Right renal cortex interstitium (tissue), 3 donors: ENCODE results near the gene SF1. TPM values are rescaled to one million over a fixed set of nuclear protein-coding genes. Genes with fewer than 3 reads are reported as not detected.

Experiments used
- DNase-seq, 3 donors: peaks; one replicate each; pipeline ENCODE4 v3.0.0-alpha.2; 2013; ENCODE audit warnings: low read depth in 3 of 3, low spot score in 2 of 3
- polyA plus RNA-seq, 3 donors: library from polyadenylated mRNA; unstranded; fragments of 120-200 nt; gene quantifications; one replicate each; pipeline ENCODE4 v1.2.1, GENCODE V29; 2013; ENCODE audit not compliant: insufficient read length in 3 of 3

The SF1 gene
- polyA plus RNA-seq, 3 donors: 308 to 338 (median 314) TPM

- no peak for DNase-seq
Measured at GRCh38 chr11:64751580-64751979, 26.8 kb downstream of the SF1 start.

- no peak for DNase-seq
Measured at GRCh38 chr11:64751136-64751535, 27.2 kb downstream of the SF1 start.

GRCh38 chr11:64750361-64751054 is 27.8 kb downstream of the SF1 start:
- no peak for DNase-seq

GRCh38 chr11:64747961-64748665 is 30.2 kb downstream of the SF1 start:
- DNase-seq: no peak

- DNase-seq: no peak
Measured at GRCh38 chr11:64746486-64746885, 31.9 kb downstream of the SF1 start.

GRCh38 chr11:64745521-64746328 is 32.6 kb downstream of the SF1 start:
- DNase-seq: no peak

GRCh38 chr11:64745189-64745520 is 33.2 kb downstream of the SF1 start:
- DNase-seq: no peak

GRCh38 chr11:64744544-64745188 is 33.7 kb downstream of the SF1 start:
- DNase-seq: no peak

GRCh38 chr11:64743591-64744543 is 34.5 kb downstream of the SF1 start, which contains the start of gene RASGRP2:
RASGRP2 (minus strand) TSS chr11:64744142; CDS start chr11:64742866, 1,276 bp downstream.
- no peak for DNase-seq

GRCh38 chr11:64742889-64743590 is 35.3 kb downstream of the SF1 start:
- DNase-seq: no peak

- DNase-seq: no peak
Measured at GRCh38 chr11:64742087-64742888, 36.1 kb downstream of the SF1 start.

- DNase-seq: no peak
Measured at GRCh38 chr11:64741375-64742086, 36.8 kb downstream of the SF1 start.

GRCh38 chr11:64739871-64740270 is 38.5 kb downstream of the SF1 start:
- no peak for DNase-seq

- DNase-seq: no peak
Measured at GRCh38 chr11:64736654-64737053, 41.7 kb downstream of the SF1 start.

GRCh38 chr11:64735725-64736259 is 42.5 kb downstream of the SF1 start:
- no peak for DNase-seq

GRCh38 chr11:64734811-64735724 is 43.3 kb downstream of the SF1 start:
- no peak for DNase-seq

GRCh38 chr11:64731601-64732000 is 46.7 kb downstream of the SF1 start:
- no peak for DNase-seq
